Neural cell (in vitro differentiated cells): ENCODE measurements around the gene VCP.

Source experiments
- CTCF ChIP-seq: fragments of 450-650 bp; IDR thresholded peaks from 2 replicates; pipeline ENCODE4 v1.5.1; 2014; ENCODE audit warnings: antibody characterized with exemption, mild to moderate bottlenecking, moderate library complexity; ENCODE audit not compliant: poor library complexity, severe bottlenecking
- EP300 ChIP-seq: fragments of 450-650 bp; conservative IDR thresholded peaks from 2 replicates; pipeline ENCODE4 v1.6.1; 2014; ENCODE audit warnings: antibody characterized with exemption, mild to moderate bottlenecking, moderate library complexity; ENCODE audit not compliant: poor library complexity, severe bottlenecking
- POLR2AphosphoS5 ChIP-seq: IDR thresholded peaks from 2 replicates; pipeline ENCODE4 v1.6.1; 2012
- TAF1 ChIP-seq: IDR thresholded peaks from 2 replicates; pipeline ENCODE4 v1.6.1; 2012; ENCODE audit warnings: low read depth

GRCh38 chr9:35091536-35091935 is 19.1 kb upstream of the VCP start:
- TF ChIP-seq CTCF: no peak
- no peak for TF ChIP-seq TAF1
- TF ChIP-seq POLR2AphosphoS5: no peak
- no peak for TF ChIP-seq EP300
